ENCODE measurements around the gene RALGPS1. TPM values are rescaled to one million over a fixed set of nuclear protein-coding genes. Genes with fewer than 3 reads are reported as not detected.

Gene RALGPS1
- total RNA-seq, 1 experiment from 2014 or later: 28.5 TPM

DNA sequence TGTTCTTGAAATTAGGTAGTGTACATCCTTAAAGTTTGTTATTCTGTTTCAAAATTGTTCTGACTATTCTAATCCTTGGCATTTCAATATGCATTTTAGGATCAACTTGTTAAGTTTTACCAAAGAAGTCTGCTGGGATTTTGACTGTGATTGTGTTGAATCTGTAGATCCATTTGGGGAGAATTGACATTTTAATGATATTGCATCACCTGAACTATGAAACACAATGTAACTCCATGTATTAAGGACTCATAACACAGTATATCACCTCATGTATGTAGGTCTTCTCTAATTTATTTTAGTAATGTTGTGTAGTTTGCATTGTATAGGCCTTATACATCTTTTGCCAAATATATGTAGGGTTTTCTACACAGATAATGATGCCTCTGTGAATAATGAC is 77.8 kb downstream of the RALGPS1 start:
- TF ChIP-seq, protein P1, sequence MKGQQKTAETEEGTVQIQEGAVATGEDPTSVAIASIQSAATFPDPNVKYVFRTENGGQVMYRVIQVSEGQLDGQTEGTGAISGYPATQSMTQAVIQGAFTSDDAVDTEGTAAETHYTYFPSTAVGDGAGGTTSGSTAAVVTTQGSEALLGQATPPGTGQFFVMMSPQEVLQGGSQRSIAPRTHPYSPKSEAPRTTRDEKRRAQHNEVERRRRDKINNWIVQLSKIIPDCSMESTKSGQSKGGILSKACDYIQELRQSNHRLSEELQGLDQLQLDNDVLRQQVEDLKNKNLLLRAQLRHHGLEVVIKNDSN (CRISPR knock-in tag; IDR thresholded peaks at IDR 0.05): no peak
- TF ChIP-seq SOX15 (CRISPR knock-in tag; IDR thresholded peaks at IDR 0.05): no peak
- TF ChIP-seq, protein P2, sequence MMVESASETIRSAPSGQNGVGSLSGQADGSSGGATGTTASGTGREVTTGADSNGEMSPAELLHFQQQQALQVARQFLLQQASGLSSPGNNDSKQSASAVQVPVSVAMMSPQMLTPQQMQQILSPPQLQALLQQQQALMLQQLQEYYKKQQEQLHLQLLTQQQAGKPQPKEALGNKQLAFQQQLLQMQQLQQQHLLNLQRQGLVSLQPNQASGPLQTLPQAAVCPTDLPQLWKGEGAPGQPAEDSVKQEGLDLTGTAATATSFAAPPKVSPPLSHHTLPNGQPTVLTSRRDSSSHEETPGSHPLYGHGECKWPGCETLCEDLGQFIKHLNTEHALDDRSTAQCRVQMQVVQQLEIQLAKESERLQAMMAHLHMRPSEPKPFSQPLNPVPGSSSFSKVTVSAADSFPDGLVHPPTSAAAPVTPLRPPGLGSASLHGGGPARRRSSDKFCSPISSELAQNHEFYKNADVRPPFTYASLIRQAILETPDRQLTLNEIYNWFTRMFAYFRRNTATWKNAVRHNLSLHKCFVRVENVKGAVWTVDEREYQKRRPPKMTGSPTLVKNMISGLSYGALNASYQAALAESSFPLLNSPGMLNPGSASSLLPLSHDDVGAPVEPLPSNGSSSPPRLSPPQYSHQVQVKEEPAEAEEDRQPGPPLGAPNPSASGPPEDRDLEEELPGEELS (CRISPR knock-in tag; IDR thresholded peaks at IDR 0.05): no peak
- no peak for TF ChIP-seq GABPB1 (CRISPR knock-in tag; IDR thresholded peaks at IDR 0.05)
- TF ChIP-seq, protein P3, sequence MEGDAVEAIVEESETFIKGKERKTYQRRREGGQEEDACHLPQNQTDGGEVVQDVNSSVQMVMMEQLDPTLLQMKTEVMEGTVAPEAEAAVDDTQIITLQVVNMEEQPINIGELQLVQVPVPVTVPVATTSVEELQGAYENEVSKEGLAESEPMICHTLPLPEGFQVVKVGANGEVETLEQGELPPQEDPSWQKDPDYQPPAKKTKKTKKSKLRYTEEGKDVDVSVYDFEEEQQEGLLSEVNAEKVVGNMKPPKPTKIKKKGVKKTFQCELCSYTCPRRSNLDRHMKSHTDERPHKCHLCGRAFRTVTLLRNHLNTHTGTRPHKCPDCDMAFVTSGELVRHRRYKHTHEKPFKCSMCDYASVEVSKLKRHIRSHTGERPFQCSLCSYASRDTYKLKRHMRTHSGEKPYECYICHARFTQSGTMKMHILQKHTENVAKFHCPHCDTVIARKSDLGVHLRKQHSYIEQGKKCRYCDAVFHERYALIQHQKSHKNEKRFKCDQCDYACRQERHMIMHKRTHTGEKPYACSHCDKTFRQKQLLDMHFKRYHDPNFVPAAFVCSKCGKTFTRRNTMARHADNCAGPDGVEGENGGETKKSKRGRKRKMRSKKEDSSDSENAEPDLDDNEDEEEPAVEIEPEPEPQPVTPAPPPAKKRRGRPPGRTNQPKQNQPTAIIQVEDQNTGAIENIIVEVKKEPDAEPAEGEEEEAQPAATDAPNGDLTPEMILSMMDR (IDR thresholded peaks at IDR 0.05): no peak
- no peak for TF ChIP-seq ETV6 (CRISPR knock-in tag; IDR thresholded peaks at IDR 0.05)
- no peak for TF ChIP-seq FOXK1 (CRISPR knock-in tag; IDR thresholded peaks at IDR 0.05)
- TF ChIP-seq ZNF416 (CRISPR knock-in tag; IDR thresholded peaks at IDR 0.05): no peak
- TF ChIP-seq ZNF671 (CRISPR knock-in tag; IDR thresholded peaks at IDR 0.05): no peak
- TF ChIP-seq GRHL2 (CRISPR knock-in tag; IDR thresholded peaks at IDR 0.05; ENCODE audit: insufficient replicate concordance, severe bottlenecking): no peak
- no peak overlapping the region for H3K4me3 Mint-ChIP-seq
- no peak for ATAC-seq
- peaks cover 39% of the 10 kb centered on the region for H3K9me3 Mint-ChIP-seq
- no peak for DNase-seq (ENCODE audit: low spot score)
- ChIA-PET POLR2A (no interaction called here), CTCF (no interaction called here)
- H3K36me3 Mint-ChIP-seq: peaks cover 27% of the 10 kb centered on the region
- peaks cover 13% of the 10 kb centered on the region; the same call in 1 of the 2 replicates for H3K27me3 Mint-ChIP-seq (ENCODE audit: low read depth)
- H3K4me1 Mint-ChIP-seq: no peaks in the 10 kb centered on the region
- no peak overlapping the region for H3K27ac Mint-ChIP-seq

DNA sequence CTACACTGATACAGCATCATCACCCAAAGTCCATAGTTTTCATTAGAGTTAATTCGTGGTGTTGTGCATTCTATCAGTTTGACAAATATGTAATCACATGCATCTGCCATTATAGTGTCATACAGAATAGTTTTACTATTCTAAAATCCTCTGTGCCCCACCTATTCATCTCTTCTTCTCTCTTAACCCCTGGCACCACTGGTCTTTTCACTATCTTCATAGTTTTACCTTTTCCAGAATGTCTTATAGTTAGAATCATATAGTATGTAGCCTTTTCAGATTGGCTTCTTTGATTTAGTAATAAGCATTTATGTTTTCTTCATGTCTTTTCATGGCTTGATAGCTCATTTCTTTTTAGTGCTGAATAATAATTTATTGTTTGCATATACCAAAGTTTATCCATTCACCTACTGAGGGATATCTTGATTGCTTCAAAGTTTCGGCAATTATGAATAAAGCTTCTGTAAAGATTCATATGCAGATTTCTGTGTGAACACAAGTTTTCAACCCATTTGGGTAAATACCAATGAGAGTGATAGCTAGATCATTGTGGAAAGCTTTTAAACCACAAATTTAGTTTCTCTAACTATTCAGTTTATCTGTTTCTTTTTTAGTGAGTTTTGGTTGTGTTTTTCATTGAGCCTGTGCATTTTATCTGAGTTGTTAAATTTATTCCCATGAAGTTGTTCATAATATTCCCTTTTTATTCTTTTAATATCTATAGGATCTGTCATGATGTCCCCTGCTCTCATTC is 84.9 kb downstream of the RALGPS1 start:
- H3K4me1 Mint-ChIP-seq: no peaks in the 10 kb centered on the region
- TF ChIP-seq CBFB (CRISPR knock-in tag; IDR thresholded peaks at IDR 0.05; ENCODE audit: low read depth) (no peak), SP1 (CRISPR knock-in tag; conservative IDR thresholded peaks at IDR 0.05) (no peak), ZNF423 (CRISPR knock-in tag; IDR thresholded peaks at IDR 0.05) (no peak)
- CTCF ChIA-PET: no interaction called here
- POLR2A ChIA-PET: no interaction called here
- DNase-seq (ENCODE audit: low spot score): no peak
- no peak overlapping the region for H3K27ac Mint-ChIP-seq
- peaks cover 9% of the 10 kb centered on the region; the same call in 1 of the 2 replicates for H3K27me3 Mint-ChIP-seq (ENCODE audit: low read depth)
- peaks cover 13% of the 10 kb centered on the region for H3K9me3 Mint-ChIP-seq
- no peak for ATAC-seq
- no peak overlapping the region for H3K4me3 Mint-ChIP-seq
- H3K36me3 Mint-ChIP-seq: no peaks in the 10 kb centered on the region

DNA sequence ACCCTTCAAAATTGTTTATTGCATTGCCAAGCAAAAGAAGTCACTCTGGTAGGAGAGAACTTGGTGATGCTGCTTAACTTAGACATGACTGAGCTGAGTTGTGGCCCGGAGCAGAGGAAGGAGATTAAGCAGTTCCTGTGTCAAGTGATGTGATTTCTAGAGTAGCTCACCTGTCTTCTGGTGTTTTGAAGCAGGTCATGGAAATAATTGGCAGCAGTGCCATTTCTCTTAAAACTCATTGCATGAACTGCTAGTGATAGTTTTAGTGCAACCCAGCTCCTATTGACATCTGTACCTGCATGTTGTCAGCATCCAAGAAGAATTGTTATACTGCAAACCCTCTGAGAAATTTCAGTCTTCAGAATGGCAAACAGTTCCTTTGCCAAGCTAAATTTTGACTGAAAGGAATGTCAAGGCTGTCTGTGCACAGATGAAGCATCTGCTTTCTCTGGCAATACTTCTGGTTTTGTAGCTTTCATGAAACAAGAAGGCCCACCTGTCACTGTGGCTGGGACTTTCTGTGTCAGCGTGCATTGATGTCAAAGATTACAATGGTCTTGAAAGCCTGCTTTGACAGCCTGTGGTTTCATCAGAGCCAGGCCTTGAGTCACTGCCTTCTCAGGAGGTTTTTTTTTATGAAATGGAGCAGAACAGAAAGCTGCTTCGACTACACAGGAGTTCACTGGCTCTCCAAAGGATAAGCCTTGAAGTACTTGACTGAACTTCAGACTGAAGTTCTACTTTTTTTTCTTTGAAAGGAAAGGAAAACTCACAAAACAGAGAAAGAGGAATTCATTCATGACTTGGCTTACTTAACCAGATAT is 90.6 kb downstream of the RALGPS1 start:
- Mint-ChIP-seq H3K4me1 (no peaks in the 10 kb centered on the region), H3K27ac (no peak overlapping the region), H3K27me3 (ENCODE audit: low read depth) (no peaks in the 10 kb centered on the region), H3K9me3 (no peaks in the 10 kb centered on the region; the same call in 1 of the 2 replicates), H3K36me3 (no peaks in the 10 kb centered on the region), H3K4me3 (no peak overlapping the region)
- TF ChIP-seq, protein P4, sequence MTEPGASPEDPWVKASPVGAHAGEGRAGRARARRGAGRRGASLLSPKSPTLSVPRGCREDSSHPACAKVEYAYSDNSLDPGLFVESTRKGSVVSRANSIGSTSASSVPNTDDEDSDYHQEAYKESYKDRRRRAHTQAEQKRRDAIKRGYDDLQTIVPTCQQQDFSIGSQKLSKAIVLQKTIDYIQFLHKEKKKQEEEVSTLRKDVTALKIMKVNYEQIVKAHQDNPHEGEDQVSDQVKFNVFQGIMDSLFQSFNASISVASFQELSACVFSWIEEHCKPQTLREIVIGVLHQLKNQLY (CRISPR knock-in tag; IDR thresholded peaks at IDR 0.05): no peak
- TF ChIP-seq ETV6 (CRISPR knock-in tag; IDR thresholded peaks at IDR 0.05) (no peak), SOX15 (CRISPR knock-in tag; IDR thresholded peaks at IDR 0.05) (no peak), NFYB (CRISPR knock-in tag; conservative IDR thresholded peaks at IDR 0.05; ENCODE audit: low read depth) (no peak), CBFB (CRISPR knock-in tag; IDR thresholded peaks at IDR 0.05; ENCODE audit: low read depth) (no peak), HMGA2 (CRISPR knock-in tag; IDR thresholded peaks at IDR 0.05) (no peak), IRF2 (CRISPR knock-in tag; IDR thresholded peaks at IDR 0.05; ENCODE audit: borderline replicate concordance, low read depth) (no peak), TEAD4 (CRISPR knock-in tag; IDR thresholded peaks at IDR 0.05) (no peak)
- TF ChIP-seq, protein P5, sequence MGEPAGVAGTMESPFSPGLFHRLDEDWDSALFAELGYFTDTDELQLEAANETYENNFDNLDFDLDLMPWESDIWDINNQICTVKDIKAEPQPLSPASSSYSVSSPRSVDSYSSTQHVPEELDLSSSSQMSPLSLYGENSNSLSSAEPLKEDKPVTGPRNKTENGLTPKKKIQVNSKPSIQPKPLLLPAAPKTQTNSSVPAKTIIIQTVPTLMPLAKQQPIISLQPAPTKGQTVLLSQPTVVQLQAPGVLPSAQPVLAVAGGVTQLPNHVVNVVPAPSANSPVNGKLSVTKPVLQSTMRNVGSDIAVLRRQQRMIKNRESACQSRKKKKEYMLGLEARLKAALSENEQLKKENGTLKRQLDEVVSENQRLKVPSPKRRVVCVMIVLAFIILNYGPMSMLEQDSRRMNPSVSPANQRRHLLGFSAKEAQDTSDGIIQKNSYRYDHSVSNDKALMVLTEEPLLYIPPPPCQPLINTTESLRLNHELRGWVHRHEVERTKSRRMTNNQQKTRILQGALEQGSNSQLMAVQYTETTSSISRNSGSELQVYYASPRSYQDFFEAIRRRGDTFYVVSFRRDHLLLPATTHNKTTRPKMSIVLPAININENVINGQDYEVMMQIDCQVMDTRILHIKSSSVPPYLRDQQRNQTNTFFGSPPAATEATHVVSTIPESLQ (CRISPR knock-in tag; IDR thresholded peaks at IDR 0.05): no peak
- TF ChIP-seq, protein P6, sequence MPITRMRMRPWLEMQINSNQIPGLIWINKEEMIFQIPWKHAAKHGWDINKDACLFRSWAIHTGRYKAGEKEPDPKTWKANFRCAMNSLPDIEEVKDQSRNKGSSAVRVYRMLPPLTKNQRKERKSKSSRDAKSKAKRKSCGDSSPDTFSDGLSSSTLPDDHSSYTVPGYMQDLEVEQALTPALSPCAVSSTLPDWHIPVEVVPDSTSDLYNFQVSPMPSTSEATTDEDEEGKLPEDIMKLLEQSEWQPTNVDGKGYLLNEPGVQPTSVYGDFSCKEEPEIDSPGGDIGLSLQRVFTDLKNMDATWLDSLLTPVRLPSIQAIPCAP (CRISPR knock-in tag; IDR thresholded peaks at IDR 0.05): no peak
- CTCF ChIA-PET: no interaction called here
- DNase-seq (ENCODE audit: low spot score) (no peak), ATAC-seq (no peak)
- POLR2A ChIA-PET: no interaction called here
